HG03066 (cell line): Measurements from ENCODE around the gene AP1B1.
"Not testable (repeated sequence)": the region's sequence is repeated elsewhere in the genome, so short reads cannot be mapped to it uniquely, and the experiment has no call there.

Experiments used
- ATAC-seq: cut with Tn5 transposase; IDR thresholded peaks from one replicate; pipeline ENCODE4 v1.9.1; 2021; ENCODE audit warnings: low read depth; ENCODE audit not compliant: unreplicated experiment

The AP1B1 gene

GRCh38 chr22:29390270-29390669 lies 1.9 kb upstream of the AP1B1 start:
- no peak for ATAC-seq

GRCh38 chr22:29388759-29389090 lies 355 bp upstream of the AP1B1 start:
- no peak for ATAC-seq

- no peak for ATAC-seq
These were observed 1.7 kb downstream of the AP1B1 start for GRCh38 chr22:29386708-29387107.

- no peak for ATAC-seq
These were observed 2.6 kb downstream of the AP1B1 start for GRCh38 chr22:29385748-29386147.

GRCh38 chr22:29385151-29385704 lies 3.1 kb downstream of the AP1B1 start:
- no peak for ATAC-seq

GRCh38 chr22:29383740-29384139 lies 4.6 kb downstream of the AP1B1 start:
- ATAC-seq = no peak

- no peak for ATAC-seq
These were observed 5.6 kb downstream of the AP1B1 start for GRCh38 chr22:29382580-29383302.

GRCh38 chr22:29380856-29381255 lies 7.5 kb downstream of the AP1B1 start:
- no peak for ATAC-seq

- no peak for ATAC-seq
These were observed 8.2 kb downstream of the AP1B1 start for GRCh38 chr22:29380032-29380781.

GRCh38 chr22:29379258-29379657 lies 9.1 kb downstream of the AP1B1 start:
- ATAC-seq = no peak

GRCh38 chr22:29377979-29378378 lies 10.4 kb downstream of the AP1B1 start:
- ATAC-seq = no peak

- not testable (repeated sequence) for ATAC-seq
These were observed 11.7 kb downstream of the AP1B1 start for GRCh38 chr22:29376705-29377104.

GRCh38 chr22:29375398-29376076 lies 12.8 kb downstream of the AP1B1 start:
- ATAC-seq = no peak

- ATAC-seq = not testable (repeated sequence)
These were observed 13.6 kb downstream of the AP1B1 start for GRCh38 chr22:29374806-29375205.

- ATAC-seq = no peak
These were observed 14.0 kb downstream of the AP1B1 start for GRCh38 chr22:29374401-29374800.

GRCh38 chr22:29370537-29370936 lies 17.8 kb downstream of the AP1B1 start:
- ATAC-seq = no peak

GRCh38 chr22:29369460-29369859 lies 18.9 kb downstream of the AP1B1 start:
- ATAC-seq = no peak

- no peak for ATAC-seq
These were observed 28.9 kb downstream of the AP1B1 start for GRCh38 chr22:29359469-29359868.

GRCh38 chr22:29357193-29357890 lies 31.0 kb downstream of the AP1B1 start:
- not testable (repeated sequence) for ATAC-seq

GRCh38 chr22:29353860-29354259 lies 34.5 kb downstream of the AP1B1 start:
- ATAC-seq = no peak

GRCh38 chr22:29353286-29353685 lies 35.1 kb downstream of the AP1B1 start:
- no peak for ATAC-seq
